Hepatocyte (in vitro differentiated cells): Measurements from ENCODE around the gene OSBPL5. TPM values are rescaled to one million over a fixed set of nuclear protein-coding genes. Genes with fewer than 3 reads are reported as not detected.

ENCODE experiments used
- DNase-seq: peaks from one replicate; pipeline ENCODE4 v3.0.0-alpha.2; 2016; ENCODE audit warnings: low spot score
- H2AFZ ChIP-seq: fragments of 200-600 bp; sonication (generic); 2 replicates; pipeline ENCODE4 v1.6.0; 2016; ENCODE audit warnings: antibody characterized with exemption, mild to moderate bottlenecking
- H3K27ac ChIP-seq: fragments of 200-600 bp; sonication (generic); 2 replicates; pipeline ENCODE4 v1.5.1; 2016; ENCODE audit warnings: mild to moderate bottlenecking
- H3K27me3 ChIP-seq: fragments of 200-600 bp; sonication (generic); 2 replicates; pipeline ENCODE4 v1.6.1; 2016
- H3K36me3 ChIP-seq: fragments of 200-600 bp; sonication (generic); replicated peaks from 2 replicates; pipeline ENCODE4 v1.5.1; 2016; ENCODE audit warnings: low read depth; ENCODE audit not compliant: insufficient read depth
- H3K4me1 ChIP-seq: fragments of 200-600 bp; sonication (generic); 2 replicates; pipeline ENCODE4 v1.5.1; 2016; ENCODE audit warnings: mild to moderate bottlenecking, moderate library complexity; ENCODE audit not compliant: insufficient read depth
- H3K4me2 ChIP-seq: fragments of 200-600 bp; sonication (generic); 2 replicates; pipeline ENCODE4 v1.6.0; 2016
- H3K4me3 ChIP-seq: fragments of 200-600 bp; sonication (generic); 2 replicates; pipeline ENCODE4 v1.5.1; 2016; ENCODE audit warnings: mild to moderate bottlenecking
- H3K79me2 ChIP-seq: fragments of 200-600 bp; sonication (generic); 2 replicates; pipeline ENCODE4 v1.6.0; 2017; ENCODE audit warnings: mild to moderate bottlenecking
- H3K9me2 ChIP-seq: fragments of 200-600 bp; sonication (generic); replicated peaks from 2 replicates; pipeline ENCODE4 v1.6.0; 2017; ENCODE audit warnings: mild to moderate bottlenecking; ENCODE audit not compliant: insufficient read depth
- H3K9me3 ChIP-seq: fragments of 200-600 bp; sonication (generic); 2 replicates; pipeline ENCODE4 v1.5.1; 2016; ENCODE audit warnings: low read depth, mild to moderate bottlenecking
- H4K20me1 ChIP-seq: fragments of 200-600 bp; sonication (generic); 2 replicates; pipeline ENCODE4 v1.6.0; 2016; ENCODE audit warnings: mild to moderate bottlenecking; ENCODE audit not compliant: insufficient read depth, poor library complexity, severe bottlenecking
- CTCF ChIP-seq: fragments of 200-600 bp; sonication (generic); IDR thresholded peaks from 2 replicates; pipeline ENCODE4 v1.5.1; 2016; ENCODE audit warnings: antibody characterized with exemption, mild to moderate bottlenecking; ENCODE audit not compliant: poor library complexity
- EZH2 ChIP-seq: fragments of 200-600 bp; sonication (generic); IDR thresholded peaks from 2 replicates; pipeline ENCODE4 v1.6.1; 2016; ENCODE audit warnings: antibody characterized with exemption, mild to moderate bottlenecking, borderline replicate concordance
- EZH2phosphoT487 ChIP-seq: fragments of 200-600 bp; sonication (generic); IDR thresholded peaks from one replicate; pipeline ENCODE4 v1.6.1; 2018; ENCODE audit warnings: antibody characterized with exemption, mild to moderate bottlenecking, low read depth, moderate library complexity; ENCODE audit not compliant: unreplicated experiment, severe bottlenecking
- WGBS: methylation state at CpG from one replicate; pipeline ENCODE4 v1.1.6; 2016; ENCODE audit warnings: low lambda C conversion rate; ENCODE audit errors: missing lambda C conversion rate; 5-methylcytosine and 5-hydroxymethylcytosine counted together
- polyA plus RNA-seq: library from polyadenylated mRNA; unstranded; fragments of >200 nt; fragmentation: Nextera tagmentation; extraction: Ambion mirVana; gene quantifications from 2 replicates; pipeline ENCODE4 v1.2.1, GENCODE V29; 2016
- total RNA-seq: library from RNA; depleted of rRNA; stranded (reverse); fragments of >200 nt; gene quantifications from 2 replicates; pipeline ENCODE4 v1.2.3, GENCODE V29; 2014

OSBPL5 gene
- total and polyA plus RNA-seq, 2 experiments from 2014 or later: 9.0 to 12.5 TPM

GRCh38 chr11:3158131-3158591, 6.9 kb downstream of the OSBPL5 start:
- no peak for TF ChIP-seq CTCF
- TF ChIP-seq EZH2: no peak
- no peak for TF ChIP-seq EZH2phosphoT487
- H3K27ac ChIP-seq: no peak overlapping the region

GRCh38 chr11:3157381-3158130, 7.6 kb downstream of the OSBPL5 start:
- no peak overlapping the region for H2AFZ ChIP-seq
- H3K27ac ChIP-seq: no peak overlapping the region
- peaks cover 16% of the 10 kb centered on the region for H4K20me1 ChIP-seq
- DNase-seq: no peak
- H3K79me2 ChIP-seq: peaks cover 32% of the 10 kb centered on the region
- H3K36me3 ChIP-seq: no peaks in the 10 kb centered on the region
- WGBS: 85% methylated on average over 17 of the region's 22 CpGs
- TF ChIP-seq CTCF: no peak
- no peak for TF ChIP-seq EZH2
- no peak for TF ChIP-seq EZH2phosphoT487
- no peak overlapping the region for H3K4me3 ChIP-seq
- H3K4me2 ChIP-seq: no peak overlapping the region
- H3K4me1 ChIP-seq: peaks cover 47% of the 10 kb centered on the region
- H3K9me3 ChIP-seq: no peaks in the 10 kb centered on the region
- H3K27me3 ChIP-seq: peaks cover 2% of the 10 kb centered on the region
- H3K9me2 ChIP-seq: no peaks in the 10 kb centered on the region

More at GRCh38 chr11:3158131-3158591, 6.9 kb downstream of the OSBPL5 start:
- Histone ChIP-seq H3K27me3 (peaks cover 2% of the 10 kb centered on the region), H3K4me2 (no peak overlapping the region), H3K9me3 (no peaks in the 10 kb centered on the region), H3K9me2 (no peaks in the 10 kb centered on the region), H3K4me3 (no peak overlapping the region), H4K20me1 (peaks cover 16% of the 10 kb centered on the region), H3K4me1 (peaks cover 44% of the 10 kb centered on the region), H3K36me3 (no peaks in the 10 kb centered on the region), H2AFZ (no peak overlapping the region), H3K79me2 (peaks cover 34% of the 10 kb centered on the region)
- WGBS: 89% methylated on average over 18 of the region's 18 CpGs
- DNase-seq: no peak

GRCh38 chr11:3156661-3157311, 8.3 kb downstream of the OSBPL5 start:
- Histone ChIP-seq H3K4me2 (peak overlapping the region; percentile 65), H3K4me1 (peaks cover 47% of the 10 kb centered on the region), H3K4me3 (no peak overlapping the region)

More at GRCh38 chr11:3156661-3157311, 8.3 kb downstream of the OSBPL5 start:
- peaks cover 16% of the 10 kb centered on the region for H4K20me1 ChIP-seq
- no peak overlapping the region for H2AFZ ChIP-seq
- H3K9me2 ChIP-seq: no peaks in the 10 kb centered on the region
- peaks cover 4% of the 10 kb centered on the region for H3K27me3 ChIP-seq
- H3K79me2 ChIP-seq: peaks cover 32% of the 10 kb centered on the region
- TF ChIP-seq EZH2phosphoT487: no peak
- no peak for TF ChIP-seq EZH2
- TF ChIP-seq CTCF: no peak
- H3K36me3 ChIP-seq: no peaks in the 10 kb centered on the region
- H3K27ac ChIP-seq: peak overlapping the region; percentile 20
- DNase-seq: no peak
- 80% methylated on average over 31 of the region's 31 CpGs for WGBS
- no peaks in the 10 kb centered on the region for H3K9me3 ChIP-seq
